ENCODE results near the gene VPS45.
"Not testable (repeated sequence)": the region's sequence is repeated elsewhere in the genome, so short reads cannot be mapped to it uniquely, and the experiment has no call there.

VPS45 gene, protein sequence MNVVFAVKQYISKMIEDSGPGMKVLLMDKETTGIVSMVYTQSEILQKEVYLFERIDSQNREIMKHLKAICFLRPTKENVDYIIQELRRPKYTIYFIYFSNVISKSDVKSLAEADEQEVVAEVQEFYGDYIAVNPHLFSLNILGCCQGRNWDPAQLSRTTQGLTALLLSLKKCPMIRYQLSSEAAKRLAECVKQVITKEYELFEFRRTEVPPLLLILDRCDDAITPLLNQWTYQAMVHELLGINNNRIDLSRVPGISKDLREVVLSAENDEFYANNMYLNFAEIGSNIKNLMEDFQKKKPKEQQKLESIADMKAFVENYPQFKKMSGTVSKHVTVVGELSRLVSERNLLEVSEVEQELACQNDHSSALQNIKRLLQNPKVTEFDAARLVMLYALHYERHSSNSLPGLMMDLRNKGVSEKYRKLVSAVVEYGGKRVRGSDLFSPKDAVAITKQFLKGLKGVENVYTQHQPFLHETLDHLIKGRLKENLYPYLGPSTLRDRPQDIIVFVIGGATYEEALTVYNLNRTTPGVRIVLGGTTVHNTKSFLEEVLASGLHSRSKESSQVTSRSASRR

DNA sequence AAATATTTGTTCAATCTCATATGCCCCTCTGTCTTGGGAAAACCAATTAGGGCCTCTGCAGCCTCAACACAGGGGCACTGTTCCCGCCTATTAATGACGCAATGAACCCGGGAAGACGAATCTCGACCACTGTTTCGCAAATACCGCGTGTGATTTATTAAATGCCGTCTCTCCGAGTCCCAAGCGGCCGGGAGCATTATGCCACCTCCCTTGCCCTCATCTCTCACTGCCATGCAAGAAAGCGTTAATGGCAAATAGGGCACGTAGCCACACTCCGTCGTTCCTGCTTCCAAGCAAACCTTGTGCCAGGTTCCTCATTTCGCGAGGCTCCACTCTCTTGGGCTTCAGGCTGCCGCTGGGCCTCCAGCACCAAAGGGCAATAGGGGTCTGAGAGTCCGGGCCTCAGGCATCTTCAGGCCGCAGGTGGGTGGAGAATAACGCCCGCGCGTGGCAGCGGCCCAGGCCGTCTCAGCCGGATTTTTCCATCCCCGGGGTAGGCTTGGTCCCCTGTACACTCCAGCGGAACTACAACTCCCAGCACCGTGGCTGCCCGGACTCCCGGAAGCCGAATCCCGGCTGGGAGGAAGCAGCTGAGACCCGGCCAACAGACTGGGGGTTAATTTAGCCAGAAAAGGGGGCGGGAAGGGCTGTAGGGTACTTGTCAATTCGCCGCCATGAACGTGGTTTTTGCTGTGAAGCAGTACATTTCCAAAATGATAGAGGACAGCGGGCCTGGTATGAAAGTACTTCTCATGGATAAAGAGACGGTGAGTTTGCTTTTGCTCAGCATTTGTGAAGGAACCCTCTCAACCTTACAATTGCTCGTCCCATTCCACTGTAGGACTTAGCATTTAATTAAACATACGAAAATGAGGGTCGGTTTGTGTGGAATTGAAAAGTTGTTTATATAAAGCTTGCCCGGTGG is at the start of gene VPS45:
Gene VPS45, plus strand, starts transcription at position 593 of the 925 bp plus-strand sequence. Its CDS starts 82 bp downstream, at position 675.
- DNase-seq (ENCODE audit: low read depth in 4 of 4, low spot score in 1 of 4), result peak; percentile 60 to 82 (median 76)

DNA sequence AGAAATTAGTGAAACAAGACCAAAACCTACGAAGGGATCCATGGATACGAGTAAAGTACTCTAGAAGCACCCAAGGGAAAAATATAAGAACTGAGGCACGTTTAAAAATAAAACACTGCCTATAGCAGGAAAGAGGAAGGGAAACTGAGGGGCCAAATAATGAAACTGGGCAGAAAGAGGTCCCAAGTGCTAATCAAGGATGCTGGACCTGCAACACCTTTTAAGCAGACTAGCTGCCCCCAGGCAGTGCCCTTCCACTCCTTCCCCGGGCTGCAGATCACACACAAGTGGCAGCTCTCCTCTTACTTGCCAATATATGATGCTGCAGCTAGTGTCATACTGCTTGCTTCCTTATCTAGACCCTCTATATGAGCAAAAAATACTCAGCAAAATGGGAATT is 49.4 kb upstream of the VPS45 start:
- no peak for DNase-seq (ENCODE audit: low read depth in 4 of 4, low spot score in 1 of 4)

DNA sequence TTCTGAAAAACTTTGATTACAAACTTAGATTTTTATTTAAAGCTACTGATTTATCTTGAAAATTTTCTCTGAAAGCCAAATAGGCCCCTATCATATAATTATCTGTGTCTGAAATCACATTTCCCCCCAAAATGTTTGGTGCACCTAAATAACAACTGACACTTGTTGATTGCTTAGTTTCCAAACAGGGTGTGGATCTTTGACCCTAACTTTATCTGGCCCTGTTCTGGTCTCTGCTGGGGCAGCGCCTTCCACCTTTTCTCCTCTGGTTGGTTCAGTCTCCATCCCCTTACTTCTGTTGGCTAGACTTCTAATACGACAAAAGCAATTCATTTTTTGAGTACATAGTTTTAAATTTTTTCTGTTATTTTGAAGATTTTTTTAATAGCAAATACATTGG is 46.9 kb upstream of the VPS45 start:
- no peak for DNase-seq (ENCODE audit: low read depth in 4 of 4, low spot score in 1 of 4)

DNA sequence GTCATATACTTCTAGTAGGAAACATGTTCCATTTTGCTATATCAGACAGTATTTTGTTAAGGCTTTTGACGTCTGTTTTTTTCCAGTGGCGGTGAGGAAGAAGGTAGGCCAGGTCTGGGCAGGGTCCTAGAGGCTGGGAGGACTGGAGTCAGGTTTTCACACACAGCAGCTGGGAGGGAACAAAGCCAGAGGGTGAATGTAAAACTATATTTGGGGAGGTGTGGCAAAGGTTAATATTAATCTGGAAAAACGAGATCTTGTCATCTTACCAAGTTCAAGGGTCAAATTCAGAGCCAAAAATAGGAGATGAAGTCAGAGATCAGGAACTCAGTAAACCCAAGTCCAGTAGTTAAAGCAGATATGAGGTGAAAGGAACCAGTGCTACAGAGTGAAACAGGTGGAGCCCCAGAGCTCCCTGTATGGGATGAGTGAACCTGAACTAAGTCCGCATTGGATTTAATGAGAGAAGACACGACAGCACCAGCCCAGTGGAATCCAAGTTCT is 46.3 kb upstream of the VPS45 start:
- DNase-seq (ENCODE audit: low read depth in 4 of 4, low spot score in 1 of 4), result no peak

DNA sequence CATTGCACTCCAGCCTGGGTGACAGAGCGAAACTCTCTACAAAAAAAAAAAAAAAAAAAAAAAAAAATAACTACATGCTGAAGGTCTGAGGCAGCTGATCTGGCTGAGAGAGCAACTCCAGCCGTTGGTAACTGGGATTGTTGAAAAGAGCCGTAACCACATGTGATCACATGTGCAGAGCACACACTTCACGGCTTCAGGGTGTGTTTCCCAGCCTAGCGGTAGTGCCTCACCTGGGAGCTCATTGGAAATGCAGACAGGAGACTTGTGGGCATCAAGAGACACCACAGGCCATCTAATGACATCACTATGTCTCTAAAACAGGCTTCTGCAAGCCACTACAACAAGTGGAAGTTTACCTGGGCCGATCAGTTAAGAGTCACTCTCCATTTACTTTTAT is 45.2 kb upstream of the VPS45 start:
- no peak for DNase-seq (ENCODE audit: low read depth in 4 of 4, low spot score in 1 of 4)

DNA sequence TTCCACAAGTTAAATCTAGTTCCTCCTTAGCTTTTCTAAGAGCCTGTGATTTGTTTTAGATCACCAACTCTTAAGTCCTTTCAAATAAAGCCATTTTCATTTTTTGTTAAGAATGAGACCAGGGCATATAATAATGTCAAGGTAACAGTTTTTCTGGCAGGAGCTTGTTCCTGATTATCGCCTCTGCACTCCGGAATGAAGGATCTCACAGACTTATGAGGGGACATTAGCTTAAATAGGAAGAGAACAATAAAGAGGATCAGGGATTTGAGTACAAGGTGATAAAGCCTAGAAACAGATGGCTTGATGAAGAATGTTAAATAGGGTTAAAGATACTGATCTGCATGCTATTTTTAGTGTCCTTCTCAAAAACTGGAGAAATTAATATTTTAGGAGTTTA is 43.4 kb upstream of the VPS45 start:
- no peak for DNase-seq (ENCODE audit: low read depth in 4 of 4, low spot score in 1 of 4)

DNA sequence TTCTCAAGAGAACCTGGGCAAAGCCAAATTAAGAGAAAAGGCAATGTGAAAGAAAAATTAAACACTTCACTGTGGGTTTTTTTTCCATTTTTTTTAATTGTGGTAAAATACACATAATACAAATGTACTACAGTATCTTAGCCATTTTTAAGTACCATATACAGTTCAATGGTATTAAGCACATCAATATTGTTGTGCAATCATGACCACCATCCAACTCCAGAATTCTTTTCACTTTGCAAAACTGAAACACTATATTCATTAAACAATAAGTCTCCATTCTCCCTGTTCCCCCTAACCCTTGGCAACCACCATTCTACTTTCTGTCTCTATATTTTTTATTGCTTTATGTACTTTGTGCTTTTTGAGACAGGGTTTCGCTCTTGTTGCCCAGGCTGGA is 39.3 kb upstream of the VPS45 start:
- no peak for DNase-seq (ENCODE audit: low read depth in 4 of 4, low spot score in 1 of 4)

DNA sequence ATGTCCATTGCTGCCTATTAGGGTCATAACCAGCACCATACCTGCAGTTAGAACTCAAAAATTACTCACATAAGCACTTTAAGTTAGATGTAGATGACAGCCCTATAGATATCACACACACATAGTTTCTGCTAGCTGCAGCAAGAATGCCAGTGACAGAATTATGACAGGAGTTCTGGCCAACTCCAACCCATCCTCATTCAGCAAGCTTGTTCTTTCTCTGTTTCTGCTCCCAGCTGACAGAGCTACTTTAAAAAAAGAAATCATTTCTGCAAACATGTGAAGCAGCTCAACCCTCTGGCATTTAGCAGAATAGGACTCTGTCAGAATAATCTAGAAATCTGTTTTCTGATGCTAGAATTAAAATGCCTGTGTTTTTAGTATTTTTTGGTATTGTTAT is 33.2 kb upstream of the VPS45 start:
- no peak for DNase-seq (ENCODE audit: low read depth in 4 of 4, low spot score in 1 of 4)

DNA sequence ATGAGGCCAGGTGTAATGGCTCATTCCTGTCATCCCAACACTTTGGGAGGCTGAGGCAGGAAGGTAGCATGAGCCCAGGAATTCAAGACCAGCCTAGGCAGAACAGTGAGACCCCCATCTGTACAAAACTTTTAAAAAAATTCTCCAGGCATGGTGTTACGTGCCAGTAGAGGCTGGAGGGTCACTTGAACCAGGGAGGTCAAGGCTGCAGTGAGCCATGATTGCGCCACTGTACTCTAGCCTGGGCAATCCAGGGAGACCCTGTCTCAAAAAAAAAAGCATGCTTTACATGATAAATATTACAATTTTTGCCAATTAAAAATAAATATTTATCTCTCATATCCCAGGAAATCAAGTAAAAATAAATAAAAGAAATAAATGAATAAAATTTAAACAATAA is 17.6 kb upstream of the VPS45 start:
- no peak for DNase-seq (ENCODE audit: low read depth in 4 of 4, low spot score in 1 of 4)

DNA sequence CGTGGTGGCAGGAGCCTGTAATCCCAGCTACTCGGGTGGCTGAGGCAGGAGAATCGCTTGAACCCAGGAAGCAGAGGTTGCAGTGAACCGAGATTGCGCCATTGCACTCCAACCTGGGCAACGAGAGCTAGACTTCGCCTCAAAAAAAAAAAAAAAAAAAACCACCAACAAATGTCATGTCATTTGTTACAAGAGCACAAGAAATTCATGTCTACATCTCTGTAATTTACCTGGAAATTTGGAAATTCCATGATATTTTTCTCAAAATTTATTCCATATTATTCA is 16.5 kb upstream of the VPS45 start:
- no peak for DNase-seq (ENCODE audit: low read depth in 4 of 4, low spot score in 1 of 4)

DNA sequence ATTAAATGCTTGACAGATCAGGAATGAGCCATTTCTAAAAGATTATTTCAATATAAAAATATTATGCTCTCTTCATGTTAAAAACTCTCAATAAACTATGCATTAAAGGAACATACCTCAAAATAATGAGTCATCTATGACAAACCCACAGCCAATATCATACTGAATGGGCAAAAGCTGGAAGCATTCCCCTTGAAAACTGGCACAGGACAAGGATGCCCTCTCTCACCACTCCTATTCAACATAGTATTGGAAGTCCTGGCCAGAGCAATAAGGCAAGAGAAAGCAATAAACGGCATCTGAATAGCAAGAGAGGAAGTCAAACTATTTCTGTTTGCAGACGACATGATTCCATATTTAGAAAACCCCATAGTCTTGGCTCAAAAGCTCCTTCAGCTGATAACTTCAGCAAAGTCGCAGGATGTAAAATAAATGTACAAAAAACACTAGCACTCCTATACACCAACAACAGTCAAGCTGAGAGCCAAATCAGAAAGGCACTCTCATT is 15.6 kb upstream of the VPS45 start:
- not testable (repeated sequence) for DNase-seq (ENCODE audit: low read depth in 4 of 4, low spot score in 1 of 4)

DNA sequence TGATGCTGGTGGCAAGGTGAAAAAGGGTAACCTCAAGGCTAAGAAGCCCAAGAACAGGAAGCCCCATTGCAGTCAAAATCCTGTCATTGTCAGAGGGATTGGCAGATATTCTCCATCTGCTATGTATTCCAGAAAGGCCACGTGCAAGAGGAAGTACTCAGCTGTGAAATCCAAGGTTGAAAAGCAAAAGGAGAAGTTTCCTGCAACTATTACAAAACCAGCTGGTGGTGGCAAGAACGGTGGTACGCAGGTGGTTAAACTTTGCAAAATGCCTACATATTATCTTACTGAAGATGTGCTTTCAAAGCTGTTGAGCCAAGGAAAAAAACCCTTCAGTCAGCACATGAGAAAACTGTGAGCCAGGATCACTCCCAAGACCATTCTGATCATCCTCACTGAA is 13.7 kb upstream of the VPS45 start:
- no peak for DNase-seq (ENCODE audit: low read depth in 4 of 4, low spot score in 1 of 4)

DNA sequence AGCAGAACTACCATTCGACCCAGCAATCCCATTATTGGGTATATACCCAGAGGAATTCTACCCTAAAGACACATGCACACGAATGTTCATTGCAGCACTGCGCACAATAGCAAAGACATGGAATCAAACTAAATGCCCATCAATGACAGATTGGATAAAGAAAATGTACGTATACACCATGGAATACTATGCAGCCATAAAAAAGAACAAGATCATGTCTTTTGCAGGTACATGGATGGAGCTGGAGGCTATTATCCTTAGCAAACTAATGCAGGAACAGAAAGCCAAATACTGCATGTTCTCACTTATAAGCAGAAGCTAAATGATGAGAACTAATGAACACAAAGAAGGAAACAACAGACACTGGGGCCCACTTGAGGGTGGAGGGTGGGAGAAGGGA is 12.1 kb upstream of the VPS45 start:
- not testable (repeated sequence) for DNase-seq (ENCODE audit: low read depth in 4 of 4, low spot score in 1 of 4)

DNA sequence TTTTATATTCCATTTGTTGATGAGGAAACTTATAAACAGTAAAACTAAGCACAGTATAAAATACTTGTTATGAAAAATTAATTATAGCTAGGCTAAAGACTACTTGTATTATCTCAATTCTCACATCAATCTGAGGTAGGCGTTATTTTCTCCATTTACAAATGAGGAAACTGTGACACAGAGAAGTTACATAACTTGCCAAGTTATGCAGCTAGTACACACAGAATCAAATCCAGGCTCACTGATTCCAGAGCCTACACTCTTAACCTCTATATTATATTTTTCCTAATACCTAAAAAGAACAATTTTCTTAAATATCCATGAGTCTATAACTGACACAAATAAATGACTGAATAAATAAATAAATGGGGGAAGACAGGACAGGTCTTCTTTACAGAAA is 11.2 kb upstream of the VPS45 start:
- DNase-seq (ENCODE audit: low read depth in 4 of 4, low spot score in 1 of 4), result no peak

DNA sequence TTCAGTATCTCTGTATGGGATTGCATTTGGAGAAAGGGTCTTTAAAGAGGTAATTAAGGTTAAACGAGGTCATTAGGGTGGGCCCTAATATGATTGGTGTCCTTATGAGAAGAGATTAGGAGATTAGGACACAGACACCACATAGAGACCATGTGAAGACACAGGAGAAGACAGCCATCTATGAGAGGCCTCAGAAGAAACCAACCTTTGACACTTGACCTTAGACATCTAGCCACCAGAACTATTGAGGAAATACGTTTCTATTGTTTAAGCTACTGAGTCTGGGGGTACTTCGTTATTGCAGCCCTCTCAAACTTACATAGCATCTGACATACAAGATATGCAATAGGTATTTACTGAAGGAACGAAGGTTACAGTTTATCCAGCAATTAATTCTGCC is 7.3 kb upstream of the VPS45 start:
- no peak for DNase-seq (ENCODE audit: low read depth in 4 of 4, low spot score in 1 of 4)

DNA sequence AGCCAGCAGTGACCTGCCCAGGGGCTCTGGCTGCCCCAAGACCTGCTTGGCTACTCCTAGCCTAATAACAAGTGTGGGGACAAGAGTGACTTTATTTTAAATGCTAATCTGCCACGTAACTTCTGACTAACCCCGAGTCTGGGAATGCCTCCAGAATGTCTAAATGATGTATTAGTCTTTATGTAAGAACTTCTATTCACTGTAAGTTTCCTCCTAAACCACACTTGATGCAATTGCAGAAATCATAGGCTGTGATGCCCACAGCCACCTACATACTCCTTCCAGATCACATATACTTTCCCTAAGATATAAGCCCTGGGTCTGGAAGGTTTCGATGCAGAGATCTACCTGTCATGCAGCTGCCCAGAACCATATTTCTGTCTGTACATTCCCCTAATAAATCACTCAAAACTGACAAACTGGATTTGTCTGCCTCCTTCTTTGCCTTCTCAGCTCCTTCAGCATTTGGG is 5.9 kb upstream of the VPS45 start:
- DNase-seq (ENCODE audit: low read depth in 4 of 4, low spot score in 1 of 4), result no peak

DNA sequence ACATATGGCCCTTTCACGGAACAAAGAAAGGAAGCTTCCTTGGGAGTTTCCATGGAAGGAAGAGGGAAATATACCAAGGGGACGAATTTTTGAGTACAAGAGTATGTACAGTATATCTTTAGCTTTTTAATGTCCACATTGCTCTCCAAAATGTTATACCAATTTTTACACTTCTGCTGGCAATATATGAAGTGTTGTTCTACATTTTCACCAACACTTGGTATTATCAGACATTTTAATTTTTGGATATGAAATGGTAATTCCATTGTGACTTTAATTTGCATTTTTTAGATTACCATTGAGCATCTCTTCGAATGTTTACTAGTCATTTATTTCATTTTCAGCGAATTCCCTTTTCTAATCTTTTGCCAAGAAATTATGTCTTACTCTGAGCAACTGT is 5.5 kb upstream of the VPS45 start:
- DNase-seq (ENCODE audit: low read depth in 4 of 4, low spot score in 1 of 4), result no peak

DNA sequence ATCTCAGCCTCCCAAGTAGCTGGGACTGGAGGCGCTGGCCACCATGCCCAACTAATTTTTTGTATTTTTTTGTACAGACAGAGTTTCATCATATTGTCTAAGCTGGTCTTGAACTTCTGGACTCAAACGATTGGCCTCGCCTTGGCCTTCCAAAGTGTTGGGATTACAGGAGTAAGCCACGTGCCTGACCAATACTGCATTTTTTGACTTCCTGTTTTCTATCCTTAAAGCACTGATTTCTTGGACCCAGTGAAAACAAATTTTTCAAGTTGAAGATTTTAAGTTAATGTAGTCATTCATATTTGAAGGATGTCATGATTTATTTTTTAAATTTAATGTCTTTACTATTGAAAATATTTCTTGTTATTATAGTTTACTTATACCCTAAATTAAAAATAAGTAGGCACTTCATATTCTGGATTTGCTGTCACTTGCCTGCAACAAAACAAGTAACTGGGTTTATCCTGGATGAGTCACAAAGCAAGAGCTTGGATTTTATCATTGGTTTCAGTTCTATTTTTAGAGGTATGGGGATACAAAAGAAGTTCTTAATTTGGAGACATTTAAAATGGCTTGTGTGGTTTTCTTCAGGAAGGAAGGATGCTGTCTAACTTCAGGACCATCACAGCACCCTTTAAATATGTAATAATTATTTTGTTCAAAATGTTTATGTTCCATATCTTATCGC is 2.2 kb upstream of the VPS45 start:
- no peak for DNase-seq (ENCODE audit: low read depth in 4 of 4, low spot score in 1 of 4)

DNA sequence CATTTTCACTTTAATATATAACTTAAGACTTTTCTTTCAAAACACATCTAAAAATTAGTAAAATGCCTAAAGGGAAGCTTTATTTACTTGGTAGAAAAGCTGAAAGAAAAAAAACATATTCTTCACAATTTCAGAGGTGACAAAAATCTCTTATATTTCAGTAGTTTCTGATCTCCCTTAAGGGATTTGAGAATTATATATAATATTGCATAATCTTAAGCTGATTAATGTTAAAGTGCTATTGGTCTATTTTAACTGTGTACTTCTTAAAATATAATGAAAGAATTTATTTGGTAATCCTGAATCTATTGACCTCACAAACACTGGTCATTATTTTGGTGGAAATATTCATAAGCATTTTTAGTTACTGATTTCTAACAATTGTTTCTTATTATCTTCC is 1.2 kb upstream of the VPS45 start:
- DNase-seq (ENCODE audit: low read depth in 4 of 4, low spot score in 1 of 4), result no peak

DNA sequence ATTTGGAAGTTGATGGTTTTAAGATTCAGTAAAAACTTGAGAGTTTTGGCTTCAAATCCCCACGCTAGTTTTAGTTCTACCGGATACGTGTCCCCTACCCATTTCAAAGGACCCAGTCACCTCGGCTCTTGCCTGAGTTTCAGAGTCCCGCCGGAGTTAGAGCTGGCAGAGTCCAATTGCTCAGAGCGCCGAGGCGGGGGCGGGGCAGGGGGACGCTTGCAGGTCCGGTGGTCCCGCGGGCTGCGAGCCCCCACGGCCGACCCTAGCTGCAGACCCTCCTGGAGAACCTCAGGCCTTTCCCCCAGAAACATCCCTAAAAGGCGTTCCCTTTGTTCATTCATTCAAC is 765 bp upstream of the VPS45 start:
- peak in 3 of 4 experiments; percentile 3 to 41 (median 24) for DNase-seq (ENCODE audit: low read depth in 4 of 4, low spot score in 1 of 4)

DNA sequence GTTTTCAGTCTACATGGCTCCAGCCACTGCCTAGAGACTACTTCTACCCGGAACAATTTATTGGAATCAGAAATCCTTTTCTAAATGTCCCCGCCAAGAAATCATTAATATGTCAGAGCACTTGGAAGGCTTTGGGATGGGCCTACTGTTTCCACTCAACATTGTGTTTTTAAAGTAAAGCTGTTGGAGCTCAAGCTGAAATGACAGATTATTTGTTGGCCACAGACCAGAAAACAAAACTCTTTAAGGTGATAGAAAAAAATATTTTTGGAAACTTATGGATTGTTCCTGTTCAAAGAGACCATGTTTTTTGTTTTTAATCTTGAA is 496 bp downstream of the VPS45 start:
- DNase-seq (ENCODE audit: low read depth in 4 of 4, low spot score in 1 of 4), result no peak
